GM18520 (cell line): ENCODE data around the gene PGR.

Experiments used
- ATAC-seq: cut with Tn5 transposase; IDR thresholded peaks from one replicate; pipeline ENCODE4 v1.9.1; 2021; ENCODE audit not compliant: unreplicated experiment

Gene PGR

GRCh38 chr11:101083335-101083734, 46.3 kb downstream of the PGR start:
- no peak for ATAC-seq

GRCh38 chr11:101082813-101083212, 46.8 kb downstream of the PGR start:
- ATAC-seq, result no peak

GRCh38 chr11:101063706-101064105, 65.9 kb downstream of the PGR start:
- ATAC-seq, result no peak

- ATAC-seq, result no peak
Measured at GRCh38 chr11:101061606-101062005, 68.0 kb downstream of the PGR start.

GRCh38 chr11:101059331-101059730, 70.3 kb downstream of the PGR start:
- ATAC-seq, result no peak

GRCh38 chr11:101053492-101053891, 76.1 kb downstream of the PGR start:
- no peak for ATAC-seq

GRCh38 chr11:101051677-101052076, 77.9 kb downstream of the PGR start:
- ATAC-seq, result no peak

GRCh38 chr11:101049813-101050212, 79.8 kb downstream of the PGR start:
- no peak for ATAC-seq

GRCh38 chr11:101049123-101049522, 80.5 kb downstream of the PGR start:
- ATAC-seq, result no peak

- no peak for ATAC-seq
Measured at GRCh38 chr11:101048479-101048878, 81.1 kb downstream of the PGR start.

- ATAC-seq, result no peak
Measured at GRCh38 chr11:101046947-101047346, 82.7 kb downstream of the PGR start.

- no peak for ATAC-seq
Measured at GRCh38 chr11:101045415-101045814, 84.2 kb downstream of the PGR start.

GRCh38 chr11:101043940-101044339, 85.7 kb downstream of the PGR start:
- ATAC-seq, result no peak

GRCh38 chr11:101035872-101036271, 93.7 kb downstream of the PGR start:
- no peak for ATAC-seq

- ATAC-seq, result no peak
Measured at GRCh38 chr11:101034076-101034475, 95.5 kb downstream of the PGR start.

- ATAC-seq, result no peak
Measured at GRCh38 chr11:101032991-101033390, 96.6 kb downstream of the PGR start.

- ATAC-seq, result no peak
Measured at GRCh38 chr11:101031713-101032112, 97.9 kb downstream of the PGR start.

- ATAC-seq, result no peak
Measured at GRCh38 chr11:101030692-101031091, 98.9 kb downstream of the PGR start.

- no peak for ATAC-seq
Measured at GRCh38 chr11:101030015-101030414, 99.6 kb downstream of the PGR start.

GRCh38 chr11:101028644-101029043, 101.0 kb downstream of the PGR start:
- ATAC-seq, result no peak

- no peak for ATAC-seq
Measured at GRCh38 chr11:101022256-101022655, 107.4 kb downstream of the PGR start.

GRCh38 chr11:101019870-101020269, 109.7 kb downstream of the PGR start:
- no peak for ATAC-seq

GRCh38 chr11:101014600-101015285, 114.9 kb downstream of the PGR start:
- no peak for ATAC-seq
